ENCODE data around the gene KANSL1.
"Not testable (repeated sequence)": the region's sequence is repeated elsewhere in the genome, so short reads cannot be mapped to it uniquely, and the experiment has no call there.

- not testable (repeated sequence) for TF ChIP-seq BRCA1 (IDR thresholded peaks at IDR 0.05; ENCODE audit: low read depth, low read length); JUND (IDR thresholded peaks at IDR 0.05; ENCODE audit: low read depth, low read length); ZZZ3 (IDR thresholded peaks at IDR 0.05; ENCODE audit: control insufficient read depth, insufficient read length, low read depth); TAF1 (IDR thresholded peaks at IDR 0.05; ENCODE audit: borderline replicate concordance, low read depth, low read length); EGR1 (IDR thresholded peaks at IDR 0.05; ENCODE audit: borderline replicate concordance in 1 of 2, low read depth in 2 of 2, low read length in 2 of 2); REST (IDR thresholded peaks at IDR 0.05; ENCODE audit: low read depth, low read length); NRF1 (conservative IDR thresholded peaks at IDR 0.05; ENCODE audit: low read depth, low read length); NFXL1 (IDR thresholded peaks at IDR 0.05; ENCODE audit: borderline replicate concordance); NR2C2 (IDR thresholded peaks at IDR 0.05; ENCODE audit: borderline replicate concordance, control insufficient read depth, insufficient read length, low read depth); ZNF24 (IDR thresholded peaks at IDR 0.05); MXI1 (IDR thresholded peaks at IDR 0.05; ENCODE audit: low read depth, low read length); RCOR1 (conservative IDR thresholded peaks at IDR 0.05; ENCODE audit: low read depth, low read length)
- TF ChIP-seq, protein P1, sequence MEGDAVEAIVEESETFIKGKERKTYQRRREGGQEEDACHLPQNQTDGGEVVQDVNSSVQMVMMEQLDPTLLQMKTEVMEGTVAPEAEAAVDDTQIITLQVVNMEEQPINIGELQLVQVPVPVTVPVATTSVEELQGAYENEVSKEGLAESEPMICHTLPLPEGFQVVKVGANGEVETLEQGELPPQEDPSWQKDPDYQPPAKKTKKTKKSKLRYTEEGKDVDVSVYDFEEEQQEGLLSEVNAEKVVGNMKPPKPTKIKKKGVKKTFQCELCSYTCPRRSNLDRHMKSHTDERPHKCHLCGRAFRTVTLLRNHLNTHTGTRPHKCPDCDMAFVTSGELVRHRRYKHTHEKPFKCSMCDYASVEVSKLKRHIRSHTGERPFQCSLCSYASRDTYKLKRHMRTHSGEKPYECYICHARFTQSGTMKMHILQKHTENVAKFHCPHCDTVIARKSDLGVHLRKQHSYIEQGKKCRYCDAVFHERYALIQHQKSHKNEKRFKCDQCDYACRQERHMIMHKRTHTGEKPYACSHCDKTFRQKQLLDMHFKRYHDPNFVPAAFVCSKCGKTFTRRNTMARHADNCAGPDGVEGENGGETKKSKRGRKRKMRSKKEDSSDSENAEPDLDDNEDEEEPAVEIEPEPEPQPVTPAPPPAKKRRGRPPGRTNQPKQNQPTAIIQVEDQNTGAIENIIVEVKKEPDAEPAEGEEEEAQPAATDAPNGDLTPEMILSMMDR (IDR thresholded peaks at IDR 0.05 in 2 of 3, conservative IDR thresholded peaks at IDR 0.05 in 1 of 3; ENCODE audit: control insufficient read depth in 2 of 3, extremely low read depth in 1 of 3, insufficient read depth in 1 of 3, low read depth in 3 of 3, low read length in 3 of 3), result not testable (repeated sequence)
- TF ChIP-seq, protein P2, sequence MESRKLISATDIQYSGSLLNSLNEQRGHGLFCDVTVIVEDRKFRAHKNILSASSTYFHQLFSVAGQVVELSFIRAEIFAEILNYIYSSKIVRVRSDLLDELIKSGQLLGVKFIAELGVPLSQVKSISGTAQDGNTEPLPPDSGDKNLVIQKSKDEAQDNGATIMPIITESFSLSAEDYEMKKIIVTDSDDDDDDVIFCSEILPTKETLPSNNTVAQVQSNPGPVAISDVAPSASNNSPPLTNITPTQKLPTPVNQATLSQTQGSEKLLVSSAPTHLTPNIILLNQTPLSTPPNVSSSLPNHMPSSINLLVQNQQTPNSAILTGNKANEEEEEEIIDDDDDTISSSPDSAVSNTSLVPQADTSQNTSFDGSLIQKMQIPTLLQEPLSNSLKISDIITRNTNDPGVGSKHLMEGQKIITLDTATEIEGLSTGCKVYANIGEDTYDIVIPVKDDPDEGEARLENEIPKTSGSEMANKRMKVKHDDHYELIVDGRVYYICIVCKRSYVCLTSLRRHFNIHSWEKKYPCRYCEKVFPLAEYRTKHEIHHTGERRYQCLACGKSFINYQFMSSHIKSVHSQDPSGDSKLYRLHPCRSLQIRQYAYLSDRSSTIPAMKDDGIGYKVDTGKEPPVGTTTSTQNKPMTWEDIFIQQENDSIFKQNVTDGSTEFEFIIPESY (IDR thresholded peaks at IDR 0.05), result not testable (repeated sequence)
These were observed 82.0 kb downstream of the KANSL1 start for GRCh38 chr17:46111236-46111635.
